RWPE1 (cell line): ENCODE data around the gene ZNF711.
"Not testable (repeated sequence)": the region's sequence is repeated elsewhere in the genome, so short reads cannot be mapped to it uniquely, and the experiment has no call there.

Experiments used
- CTCF ChIA-PET: fragments of 350-600 bp; sonication (Branson Sonifier 250); formaldehyde crosslinking; extraction: SDS; loops from one replicate; lab custom pipeline; 2021; lab: Yijun Ruan, JAX
- POLR2A ChIA-PET: fragments of 400-600 bp; formaldehyde crosslinking; extraction: SDS; loops from one replicate; lab custom pipeline; 2020; ENCODE audit warnings: antibody characterized with exemption; ENCODE audit not compliant: low non-redundant PET; lab: Yijun Ruan, JAX
- DNase-seq: peaks from one replicate; pipeline ENCODE4 v3.0.0; 2012; ENCODE audit warnings: low spot score
- H3K27ac ChIP-seq: fragments of 450-650 bp; 2 replicates; pipeline ENCODE4 v1.5.1; 2017
- TF ChIP-seq, protein P1 (sequence below): fragments of 450-650 bp; conservative IDR thresholded peaks from 2 replicates; pipeline ENCODE4 v1.5.1; 2017; ENCODE audit warnings: low read depth, mild to moderate bottlenecking

The ZNF711 gene

DNA sequence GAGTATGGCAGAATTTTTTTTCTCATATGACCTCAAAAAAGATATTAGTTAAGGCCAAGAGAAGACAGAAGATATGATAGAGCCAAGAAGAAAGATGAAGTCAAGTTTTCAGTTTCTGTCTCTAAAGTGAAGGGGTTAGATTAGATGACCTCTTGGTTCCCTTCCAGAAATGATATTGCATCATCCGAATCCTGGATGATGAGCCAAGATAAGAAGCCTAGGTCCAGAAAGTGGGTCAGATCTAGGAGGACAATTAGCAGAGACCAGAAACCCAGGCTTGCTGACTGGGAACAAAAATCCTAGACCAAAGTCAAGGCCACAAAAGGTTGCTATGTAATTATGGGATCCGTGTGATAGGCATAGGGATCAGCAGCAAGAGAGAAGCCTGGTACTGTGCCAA, 20.4 kb upstream of the ZNF711 start:
- no peak for DNase-seq
- ChIA-PET POLR2A (no interaction called here), CTCF (no interaction called here)
- TF ChIP-seq, protein P1, sequence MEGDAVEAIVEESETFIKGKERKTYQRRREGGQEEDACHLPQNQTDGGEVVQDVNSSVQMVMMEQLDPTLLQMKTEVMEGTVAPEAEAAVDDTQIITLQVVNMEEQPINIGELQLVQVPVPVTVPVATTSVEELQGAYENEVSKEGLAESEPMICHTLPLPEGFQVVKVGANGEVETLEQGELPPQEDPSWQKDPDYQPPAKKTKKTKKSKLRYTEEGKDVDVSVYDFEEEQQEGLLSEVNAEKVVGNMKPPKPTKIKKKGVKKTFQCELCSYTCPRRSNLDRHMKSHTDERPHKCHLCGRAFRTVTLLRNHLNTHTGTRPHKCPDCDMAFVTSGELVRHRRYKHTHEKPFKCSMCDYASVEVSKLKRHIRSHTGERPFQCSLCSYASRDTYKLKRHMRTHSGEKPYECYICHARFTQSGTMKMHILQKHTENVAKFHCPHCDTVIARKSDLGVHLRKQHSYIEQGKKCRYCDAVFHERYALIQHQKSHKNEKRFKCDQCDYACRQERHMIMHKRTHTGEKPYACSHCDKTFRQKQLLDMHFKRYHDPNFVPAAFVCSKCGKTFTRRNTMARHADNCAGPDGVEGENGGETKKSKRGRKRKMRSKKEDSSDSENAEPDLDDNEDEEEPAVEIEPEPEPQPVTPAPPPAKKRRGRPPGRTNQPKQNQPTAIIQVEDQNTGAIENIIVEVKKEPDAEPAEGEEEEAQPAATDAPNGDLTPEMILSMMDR: no peak
- H3K27ac ChIP-seq: no peak overlapping the region

DNA sequence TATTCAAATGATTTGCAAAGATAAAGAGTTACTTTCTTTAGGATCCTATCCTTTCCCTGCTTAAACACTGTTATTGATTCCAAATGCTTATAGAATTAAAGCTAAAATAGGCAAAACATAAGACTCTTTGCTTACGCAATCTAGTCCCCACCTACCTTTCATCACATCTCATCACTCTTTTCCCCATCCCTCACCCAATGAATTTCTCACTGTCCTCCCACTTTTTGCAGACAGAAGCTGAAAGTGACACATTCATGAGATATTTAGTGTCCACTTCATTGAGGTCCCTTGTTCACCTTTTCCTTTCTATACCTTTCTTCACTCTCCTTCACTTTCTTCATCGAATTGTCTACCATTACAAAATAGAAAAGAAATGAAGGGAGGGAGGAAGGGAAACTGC, 636 bp upstream of the ZNF711 start:
- CTCF ChIA-PET: no interaction called here
- POLR2A ChIA-PET: no interaction called here
- no peak overlapping the region for H3K27ac ChIP-seq
- TF ChIP-seq, protein P1: no peak
- no peak for DNase-seq

DNA sequence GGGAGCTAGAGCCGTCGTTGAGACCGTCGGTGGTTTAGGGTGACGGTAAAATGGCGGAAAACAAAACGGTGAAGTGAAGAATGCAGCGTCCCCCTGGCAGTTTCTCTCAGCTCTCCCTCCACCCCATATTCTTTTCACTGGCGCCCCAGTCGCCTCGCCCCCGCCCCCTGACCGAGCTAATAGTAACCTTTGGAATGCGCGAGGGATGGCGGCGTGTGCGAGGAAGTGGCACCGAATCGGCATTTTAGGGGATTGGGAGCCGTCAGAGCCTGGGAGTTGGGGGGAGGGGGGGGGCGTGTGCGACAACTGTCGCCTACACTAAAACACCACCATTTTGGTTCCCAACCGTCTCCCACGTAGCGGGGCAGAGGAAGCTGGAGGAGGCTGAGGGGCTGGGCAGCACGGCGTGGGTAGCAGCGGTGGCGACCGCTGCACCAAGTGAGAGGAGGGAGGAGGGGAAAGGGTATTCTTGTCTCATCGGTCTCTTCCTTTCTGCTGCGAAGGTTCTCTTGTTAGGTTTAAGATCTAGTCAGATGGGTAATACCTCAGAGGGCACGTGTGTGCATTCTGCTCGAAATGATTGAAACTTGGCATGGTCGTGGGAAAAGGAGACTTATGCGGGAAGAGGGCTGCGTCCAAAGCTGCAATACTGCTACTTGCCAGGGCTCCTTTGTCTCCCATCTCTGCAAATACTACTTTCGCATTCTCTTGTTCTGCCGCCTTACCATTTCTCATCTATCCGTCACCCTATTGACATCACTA, 840 bp downstream of the ZNF711 start:
- TF ChIP-seq, protein P1: no peak
- peak; percentile 0 for DNase-seq
- no peak overlapping the region for H3K27ac ChIP-seq
- POLR2A ChIA-PET: no interaction called here
- CTCF ChIA-PET: interaction anchor here (0.7 kb wide), 1 partner anchor 133 kb away, joined by 3 read pairs; no protein-coding TSS in a partner anchor

DNA sequence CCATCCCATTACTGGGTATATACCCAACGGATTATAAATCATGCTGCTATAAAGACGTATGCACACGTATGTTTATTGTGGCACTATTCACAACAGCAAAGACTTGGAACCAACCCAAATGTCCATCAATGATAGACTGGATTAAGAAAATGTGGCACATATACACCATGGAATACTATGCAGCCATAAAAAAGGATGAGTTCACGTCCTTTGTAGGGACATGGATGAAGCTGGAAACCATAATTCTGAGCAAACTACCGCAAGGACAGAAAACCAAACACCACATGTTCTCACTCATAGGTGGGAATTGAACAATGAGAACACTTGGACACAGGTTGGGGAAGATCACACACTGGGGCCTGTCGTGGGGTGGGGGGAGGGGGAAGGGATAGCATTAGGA, 41.5 kb downstream of the ZNF711 start:
- POLR2A ChIA-PET, CTCF ChIA-PET, H3K27ac ChIP-seq, DNase-seq: not testable (repeated sequence)

DNA sequence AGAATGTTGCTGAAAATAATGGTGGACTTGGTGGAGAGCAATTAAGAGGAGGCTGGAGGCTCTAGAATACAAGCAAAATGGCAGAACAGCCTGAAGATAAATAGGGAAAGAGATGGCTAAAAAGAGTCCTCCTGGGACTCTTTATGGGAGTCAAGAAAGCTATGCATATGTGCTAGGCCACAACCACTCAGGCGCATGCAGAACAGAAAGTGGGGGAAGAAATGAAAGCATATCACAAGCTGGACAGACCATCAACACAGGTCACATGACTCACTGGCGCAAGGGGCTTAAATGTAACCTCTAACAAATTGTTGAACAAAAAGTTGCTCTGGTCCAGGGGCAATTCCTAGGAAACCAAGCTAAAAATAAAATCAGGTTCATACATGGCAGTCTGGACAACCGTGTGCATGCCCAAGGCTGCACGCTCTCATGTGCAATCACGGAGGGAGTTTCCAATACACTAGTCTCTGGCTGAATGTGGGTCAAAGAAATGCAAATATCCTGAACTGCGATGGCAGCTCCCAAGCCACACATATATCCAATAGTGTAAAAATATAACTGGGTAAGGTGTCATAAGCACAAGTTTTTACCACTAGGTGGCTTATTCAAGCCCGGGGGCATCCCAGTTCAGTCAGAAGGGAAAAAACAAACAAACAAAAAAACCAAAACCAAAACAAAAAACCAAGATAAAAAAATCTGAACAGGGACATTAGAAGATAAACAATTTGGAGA, 45.4 kb downstream of the ZNF711 start:
- TF ChIP-seq, protein P1: no peak
- POLR2A ChIA-PET: no interaction called here
- CTCF ChIA-PET: no interaction called here
- H3K27ac ChIP-seq: no peak overlapping the region
- no peak for DNase-seq

DNA sequence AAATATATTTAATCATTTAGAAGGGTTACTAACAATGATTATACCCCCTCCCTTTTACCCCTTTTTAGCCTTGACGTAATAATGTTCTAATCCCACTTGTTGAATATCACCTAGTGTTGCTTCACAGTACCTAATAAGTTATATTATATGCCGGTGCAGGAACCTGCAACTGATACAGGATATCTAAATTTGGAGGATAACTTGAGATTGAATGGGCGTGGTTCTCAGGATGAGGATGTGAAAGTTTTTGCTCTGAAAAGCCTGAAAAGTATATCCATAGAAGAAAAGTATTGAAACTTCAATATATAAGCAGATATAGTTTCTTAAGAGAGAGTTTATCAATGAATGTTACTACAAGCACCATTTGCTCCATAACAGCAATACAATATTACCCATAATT, 59.8 kb downstream of the ZNF711 start:
- ChIA-PET CTCF (no interaction called here), POLR2A (no interaction called here)
- DNase-seq: no peak

More for the DNA sequence above, 59.8 kb downstream of the ZNF711 start:
- TF ChIP-seq, protein P1: no peak
- no peak overlapping the region for H3K27ac ChIP-seq
